Measurements from ENCODE around the gene GSTT2.

Gene GSTT2

DNA sequence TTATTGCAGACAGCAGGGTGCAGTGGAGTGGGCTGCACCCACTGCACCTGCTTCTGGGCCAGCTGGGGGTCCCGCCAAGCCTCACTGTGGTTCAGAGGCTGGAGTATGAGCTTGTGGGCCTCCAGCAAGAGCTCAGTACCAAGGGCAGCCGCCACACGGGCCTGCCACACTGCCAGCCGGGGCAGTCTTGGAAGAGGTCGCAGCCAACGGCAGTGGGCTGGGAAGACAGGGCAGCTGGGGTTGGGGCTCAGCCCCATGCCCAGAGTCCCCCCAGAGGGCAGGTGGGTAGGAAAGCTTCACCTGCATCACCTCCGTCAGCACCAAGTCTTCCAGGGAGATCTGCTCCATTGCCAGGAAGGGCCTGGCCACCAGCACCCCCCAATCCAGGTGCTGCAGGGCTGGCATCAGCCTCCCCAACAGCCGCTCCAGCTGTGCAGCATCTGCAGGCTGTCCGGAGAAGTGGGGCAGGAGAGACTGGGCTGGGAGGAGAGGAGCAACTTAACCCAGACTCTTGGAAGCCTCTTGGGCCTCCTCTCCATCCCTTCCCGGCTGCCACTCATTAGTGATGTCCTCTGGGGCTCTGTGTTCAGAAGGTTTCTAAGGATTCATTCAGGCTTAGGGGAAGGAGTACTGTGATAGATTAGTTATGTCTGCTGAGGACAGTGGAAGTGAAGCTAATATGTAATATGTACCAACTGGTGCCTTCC is 26.4 kb downstream of the GSTT2 start:
- TF ChIP-seq FOXP2 (optimal IDR thresholded peaks at IDR 0.05; ENCODE audit: borderline replicate concordance, extremely low read depth, extremely low read length, insufficient read depth) (no peak), POLR2AphosphoS5 (IDR thresholded peaks at IDR 0.05; ENCODE audit: low read depth, low read length) (no peak), SIN3A (IDR thresholded peaks at IDR 0.05; ENCODE audit: borderline replicate concordance, insufficient read depth, low read length) (no peak), TAF1 (IDR thresholded peaks at IDR 0.05; ENCODE audit: borderline replicate concordance, insufficient read depth, low read length) (no peak)
- TF ChIP-seq, protein P1, sequence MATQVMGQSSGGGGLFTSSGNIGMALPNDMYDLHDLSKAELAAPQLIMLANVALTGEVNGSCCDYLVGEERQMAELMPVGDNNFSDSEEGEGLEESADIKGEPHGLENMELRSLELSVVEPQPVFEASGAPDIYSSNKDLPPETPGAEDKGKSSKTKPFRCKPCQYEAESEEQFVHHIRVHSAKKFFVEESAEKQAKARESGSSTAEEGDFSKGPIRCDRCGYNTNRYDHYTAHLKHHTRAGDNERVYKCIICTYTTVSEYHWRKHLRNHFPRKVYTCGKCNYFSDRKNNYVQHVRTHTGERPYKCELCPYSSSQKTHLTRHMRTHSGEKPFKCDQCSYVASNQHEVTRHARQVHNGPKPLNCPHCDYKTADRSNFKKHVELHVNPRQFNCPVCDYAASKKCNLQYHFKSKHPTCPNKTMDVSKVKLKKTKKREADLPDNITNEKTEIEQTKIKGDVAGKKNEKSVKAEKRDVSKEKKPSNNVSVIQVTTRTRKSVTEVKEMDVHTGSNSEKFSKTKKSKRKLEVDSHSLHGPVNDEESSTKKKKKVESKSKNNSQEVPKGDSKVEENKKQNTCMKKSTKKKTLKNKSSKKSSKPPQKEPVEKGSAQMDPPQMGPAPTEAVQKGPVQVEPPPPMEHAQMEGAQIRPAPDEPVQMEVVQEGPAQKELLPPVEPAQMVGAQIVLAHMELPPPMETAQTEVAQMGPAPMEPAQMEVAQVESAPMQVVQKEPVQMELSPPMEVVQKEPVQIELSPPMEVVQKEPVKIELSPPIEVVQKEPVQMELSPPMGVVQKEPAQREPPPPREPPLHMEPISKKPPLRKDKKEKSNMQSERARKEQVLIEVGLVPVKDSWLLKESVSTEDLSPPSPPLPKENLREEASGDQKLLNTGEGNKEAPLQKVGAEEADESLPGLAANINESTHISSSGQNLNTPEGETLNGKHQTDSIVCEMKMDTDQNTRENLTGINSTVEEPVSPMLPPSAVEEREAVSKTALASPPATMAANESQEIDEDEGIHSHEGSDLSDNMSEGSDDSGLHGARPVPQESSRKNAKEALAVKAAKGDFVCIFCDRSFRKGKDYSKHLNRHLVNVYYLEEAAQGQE (IDR thresholded peaks at IDR 0.05; ENCODE audit: insufficient read depth in 1 of 2, low read depth in 2 of 2, low read length in 2 of 2) = no peak

GRCh38 chr22:24006914-24007214 is 26.9 kb downstream of the GSTT2 start:
- no peak for TF ChIP-seq TAF1 (IDR thresholded peaks at IDR 0.05; ENCODE audit: borderline replicate concordance, insufficient read depth, low read length)
- no peak for TF ChIP-seq FOXP2 (optimal IDR thresholded peaks at IDR 0.05; ENCODE audit: borderline replicate concordance, extremely low read depth, extremely low read length, insufficient read depth)
- no peak for TF ChIP-seq POLR2AphosphoS5 (IDR thresholded peaks at IDR 0.05; ENCODE audit: low read depth, low read length)
- TF ChIP-seq, protein P1 (IDR thresholded peaks at IDR 0.05; ENCODE audit: insufficient read depth in 1 of 2, low read depth in 2 of 2, low read length in 2 of 2) = no peak

GRCh38 chr22:24007253-24008021 is 27.5 kb downstream of the GSTT2 start:
- TF ChIP-seq TAF1 (IDR thresholded peaks at IDR 0.05; ENCODE audit: borderline replicate concordance, insufficient read depth, low read length) = no peak
- TF ChIP-seq, protein P1 (IDR thresholded peaks at IDR 0.05; ENCODE audit: insufficient read depth in 1 of 2, low read depth in 2 of 2, low read length in 2 of 2) = no peak
- no peak for TF ChIP-seq FOXP2 (optimal IDR thresholded peaks at IDR 0.05; ENCODE audit: borderline replicate concordance, extremely low read depth, extremely low read length, insufficient read depth)
- no peak for TF ChIP-seq POLR2AphosphoS5 (IDR thresholded peaks at IDR 0.05; ENCODE audit: low read depth, low read length)
- no peak for TF ChIP-seq SIN3A (IDR thresholded peaks at IDR 0.05; ENCODE audit: borderline replicate concordance, insufficient read depth, low read length)

DNA sequence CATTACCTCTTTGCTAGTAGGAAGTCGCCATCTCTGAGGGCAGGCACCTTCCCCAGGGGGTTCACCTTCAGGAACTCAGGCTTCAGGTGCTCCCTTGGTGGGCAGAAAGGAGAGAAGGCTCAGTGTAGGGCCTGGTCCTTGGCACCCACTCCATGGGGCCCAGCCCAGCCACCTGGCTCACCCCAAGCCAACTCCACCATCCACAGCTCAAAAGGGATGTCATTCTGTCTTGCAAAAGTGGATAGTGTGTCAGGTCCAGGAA is 28.0 kb downstream of the GSTT2 start:
- no peak for TF ChIP-seq POLR2AphosphoS5 (IDR thresholded peaks at IDR 0.05; ENCODE audit: low read depth, low read length)
- no peak for TF ChIP-seq SIN3A (IDR thresholded peaks at IDR 0.05; ENCODE audit: borderline replicate concordance, insufficient read depth, low read length)
- no peak for TF ChIP-seq TAF1 (IDR thresholded peaks at IDR 0.05; ENCODE audit: borderline replicate concordance, insufficient read depth, low read length)
- TF ChIP-seq FOXP2 (optimal IDR thresholded peaks at IDR 0.05; ENCODE audit: borderline replicate concordance, extremely low read depth, extremely low read length, insufficient read depth) = no peak
- TF ChIP-seq, protein P1 (IDR thresholded peaks at IDR 0.05; ENCODE audit: insufficient read depth in 1 of 2, low read depth in 2 of 2, low read length in 2 of 2) = no peak
